Sigmoid colon (tissue), 7 donors: ENCODE data around the gene CNN3. TPM values are rescaled to one million over a fixed set of nuclear protein-coding genes. Genes with fewer than 3 reads are reported as not detected.

Experiments
- DNase-seq: peaks from one replicate; pipeline ENCODE4 v3.0.0-alpha.2; 2019
- H3K27ac ChIP-seq, 4 donors: fragments of 200-600 bp; sonication (generic); one replicate each; pipeline ENCODE4 v1.5.1; 2016 to 2019; ENCODE audit warnings: mild to moderate bottlenecking in 1 of 4
- H3K27me3 ChIP-seq, 3 donors: fragments of 200-600 bp; sonication (generic); one replicate each; pipeline ENCODE4 v1.5.1; 2019; ENCODE audit warnings: mild to moderate bottlenecking in 1 of 3
- H3K36me3 ChIP-seq, 4 donors: fragments of 200-600 bp; sonication (generic); one replicate each; pipeline ENCODE4 v1.5.1; 2016 to 2019
- H3K4me1 ChIP-seq, 4 donors: fragments of 200-600 bp; sonication (generic); one replicate each; pipeline ENCODE4 v1.5.1; 2017 to 2019
- H3K4me3 ChIP-seq, 4 donors: fragments of 200-600 bp; sonication (generic); one replicate each; pipeline ENCODE4 v1.5.1; 2017 to 2019; ENCODE audit warnings: mild to moderate bottlenecking in 2 of 4, moderate library complexity in 1 of 4
- H3K9me3 ChIP-seq, 4 donors: fragments of 200-600 bp in 3 of 4; sonication (generic) in 3 of 4; one replicate each; pipeline versions ENCODE4 v1.5.1 to v1.6.1; 2013 to 2019
- CTCF ChIP-seq, 4 experiments: fragments of 450-650 bp in 3 of 4; fragments of 200-600 bp in 1 of 4; IDR thresholded peaks; one replicate each; pipeline ENCODE4 v1.5.1; 2016 to 2019; ENCODE audit warnings: antibody characterized with exemption in 4 of 4, mild to moderate bottlenecking in 3 of 4, moderate library complexity in 2 of 4
- EP300 ChIP-seq, 4 donors: sonication (generic); formaldehyde crosslinking; IDR thresholded peaks; one replicate each; pipeline ENCODE4 v1.6.1; 2017; ENCODE audit warnings: antibody characterized with exemption in 4 of 4
- POLR2A ChIP-seq, 2 donors: fragments of 450-650 bp; IDR thresholded peaks; one replicate each; pipeline ENCODE4 v1.6.1; 2016; ENCODE audit warnings: antibody characterized with exemption in 2 of 2, mild to moderate bottlenecking in 2 of 2, moderate library complexity in 2 of 2
- POLR2AphosphoS5 ChIP-seq, 4 donors: sonication (generic); formaldehyde crosslinking; IDR thresholded peaks; one replicate each; pipeline ENCODE4 v1.6.1; 2017; ENCODE audit warnings: antibody characterized with exemption in 4 of 4
- WGBS, 2 donors: extraction: QIAGEN DNeasy Blood & Tissue Kit; methylation state at CpG; one replicate each; pipeline ENCODE4 v1.1.7; 2013; 5-methylcytosine and 5-hydroxymethylcytosine counted together
- intact Hi-C: fragments of 100-400 bp; cut with DNase I; formaldehyde crosslinking; loops from one replicate; pipeline ENCODE4 v1.15.1; 2023
- polyA plus RNA-seq, 3 donors: library from polyadenylated mRNA; stranded (reverse); fragments of 200-250 nt; gene quantifications; one replicate each; pipeline ENCODE4 v1.2.3, GENCODE V29; 2013
- total RNA-seq, 4 donors: library from RNA; depleted of rRNA; stranded (reverse); fragments of >200 nt; gene quantifications; one replicate each; pipeline ENCODE4 v1.1.0, GENCODE V29; 2016
- donor health status: healthy with polysubstance abuse.
- donor health status: Bipolar disorder and iron deficiency.
- donor health status: healthy.

Gene CNN3
- total and polyA plus RNA-seq, 7 donors: 58.3 to 247 (median 157) TPM

GRCh38 chr1:94864821-94865220 lies 62.1 kb downstream of the CNN3 start:
- Histone ChIP-seq H3K27ac (peak overlapping the region; percentile 86 to 92 (median 90)), H3K36me3 (no peaks in the 10 kb centered on the region), H3K4me3 (peak overlapping the region in 2 of 4 donors; percentile 25 to 28), H3K27me3 (no peaks in the 10 kb centered on the region), H3K9me3 (no peaks in the 10 kb centered on the region), H3K4me1 (peaks cover 0 to 66% (median 56%) of the 10 kb centered on the region in 4 donors)
- TF ChIP-seq CTCF (IDR thresholded peaks at IDR 0.05) (no peak), POLR2AphosphoS5 (IDR thresholded peaks at IDR 0.05) (peak in 1 of 4 donors; percentile 23), POLR2A (IDR thresholded peaks at IDR 0.05) (no peak), EP300 (IDR thresholded peaks at IDR 0.05) (peak in 1 of 4 donors; percentile 31)
- DNase-seq: no peak
- intact Hi-C loops: loop anchor here (1.0 kb wide), 1 partner anchor 61 kb away; no protein-coding TSS in a partner anchor
- 70 to 74% methylated on average over 9 of the region's 9 CpGs for WGBS, 2 donors

GRCh38 chr1:94863919-94864318 lies 63.0 kb downstream of the CNN3 start:
- intact Hi-C loops: loop anchor here (1.0 kb wide), 1 partner anchor 62 kb away; no protein-coding TSS in a partner anchor
- Histone ChIP-seq H3K36me3 (no peaks in the 10 kb centered on the region), H3K9me3 (no peaks in the 10 kb centered on the region), H3K27me3 (no peaks in the 10 kb centered on the region), H3K4me1 (peaks cover 0 to 75% (median 60%) of the 10 kb centered on the region in 4 donors), H3K4me3 (peak overlapping the region in 3 of 4 donors; percentile 18 to 28 (median 25)), H3K27ac (peak overlapping the region; percentile 86 to 92 (median 90))
- WGBS, 2 donors: 63 to 64% methylated on average over 4 of the region's 4 CpGs
- peak; percentile 88 for DNase-seq
- TF ChIP-seq CTCF (IDR thresholded peaks at IDR 0.05): no peak
- TF ChIP-seq POLR2AphosphoS5 (IDR thresholded peaks at IDR 0.05): peak; percentile 89 to 96 (median 94)
- peak in 1 of 2 donors; percentile 37 for TF ChIP-seq POLR2A (IDR thresholded peaks at IDR 0.05)
- peak in 3 of 4 donors; percentile 89 to 94 (median 92) for TF ChIP-seq EP300 (IDR thresholded peaks at IDR 0.05)

DNA sequence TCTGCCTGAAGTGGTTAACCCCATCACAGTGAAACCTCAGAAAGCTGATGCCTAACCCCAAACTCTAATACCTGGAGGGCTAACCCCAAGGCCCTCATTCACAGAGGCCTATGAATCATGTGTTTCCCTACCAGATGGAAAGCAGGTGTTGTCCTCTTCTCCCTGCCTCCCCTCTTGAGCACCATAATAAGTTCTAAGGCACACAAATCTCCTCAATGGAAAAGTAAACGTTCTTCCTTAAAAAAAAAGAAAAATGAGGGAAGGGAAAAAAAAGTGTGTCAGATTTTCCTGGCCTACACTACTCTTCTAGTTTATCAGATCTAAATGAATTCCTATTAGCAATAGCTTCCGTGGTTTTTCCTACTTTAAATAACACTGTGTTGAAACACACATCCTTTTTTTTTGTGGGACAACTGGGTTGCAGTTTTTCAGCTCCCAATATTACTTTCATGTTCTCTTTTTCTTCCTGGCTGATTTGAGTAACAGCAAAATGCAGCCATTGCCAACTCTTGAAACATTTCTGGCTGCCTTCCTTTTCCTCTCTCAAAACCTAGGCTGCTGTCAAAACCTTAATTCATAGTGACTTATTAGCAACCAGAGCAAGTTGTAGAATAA lies 63.5 kb downstream of the CNN3 start:
- DNase-seq: no peak
- TF ChIP-seq EP300 (IDR thresholded peaks at IDR 0.05) (peak in 1 of 4 donors; percentile 5), POLR2AphosphoS5 (IDR thresholded peaks at IDR 0.05) (peak in 3 of 4 donors; percentile 10 to 55 (median 31)), CTCF (IDR thresholded peaks at IDR 0.05) (no peak)
- Histone ChIP-seq H3K4me3 (peak overlapping the region in 3 of 4 donors; percentile 18 to 28 (median 25)), H3K9me3 (no peaks in the 10 kb centered on the region), H3K36me3 (no peaks in the 10 kb centered on the region), H3K27me3 (no peaks in the 10 kb centered on the region), H3K27ac (peak overlapping the region; percentile 86 to 92 (median 90)), H3K4me1 (peaks cover 0 to 77% (median 62%) of the 10 kb centered on the region in 4 donors)
- intact Hi-C loops: no loop called here
- 20 to 34% methylated on average over 2 of the region's 2 CpGs for whole genome bisulfite sequencing, 2 donors

DNA sequence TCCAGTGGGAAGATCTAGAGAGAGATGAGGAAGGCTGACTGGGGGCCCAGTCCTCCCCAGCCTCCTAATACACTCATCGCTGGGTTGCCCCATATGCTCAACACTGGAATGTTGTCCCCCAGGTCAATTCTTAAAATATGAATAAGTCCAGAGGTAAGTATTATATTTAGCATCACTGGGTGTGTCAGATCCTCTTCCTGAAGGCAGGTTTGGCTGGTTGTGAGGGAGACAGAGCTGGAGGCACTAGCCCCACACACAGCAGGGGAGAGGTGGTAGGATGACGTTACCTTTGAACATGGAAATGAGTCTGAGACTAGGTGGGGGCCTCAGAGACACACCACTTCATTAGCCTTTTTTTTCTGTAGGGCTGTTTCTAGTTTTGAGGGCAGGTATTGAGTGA lies 64.2 kb downstream of the CNN3 start:
- WGBS, 2 donors: 91 to 92% methylated on average over 2 of the region's 2 CpGs
- H3K27ac ChIP-seq: peak overlapping the region; percentile 86 to 92 (median 90)
- H3K9me3 ChIP-seq: no peaks in the 10 kb centered on the region
- peaks cover 0 to 77% (median 62%) of the 10 kb centered on the region in 4 donors for H3K4me1 ChIP-seq
- no peaks in the 10 kb centered on the region for H3K27me3 ChIP-seq
- no peaks in the 10 kb centered on the region for H3K36me3 ChIP-seq
- no peak overlapping the region for H3K4me3 ChIP-seq
- DNase-seq: no peak
- TF ChIP-seq CTCF (IDR thresholded peaks at IDR 0.05): no peak
- TF ChIP-seq EP300 (IDR thresholded peaks at IDR 0.05): no peak
- no peak for TF ChIP-seq POLR2A (IDR thresholded peaks at IDR 0.05)
- no peak for TF ChIP-seq POLR2AphosphoS5 (IDR thresholded peaks at IDR 0.05)
- intact Hi-C loops: no loop called here
